ENCODE data around the gene GANAB. TPM values are rescaled to one million over a fixed set of nuclear protein-coding genes. Genes with fewer than 3 reads are reported as not detected.

GANAB gene
- total RNA-seq, 1 experiment from 2014 or later, result 364 TPM

- no TSS peak for BruUV-seq (replicated peaks)
- CTCF ChIA-PET, result interaction anchor here (0.7 to 1.4 kb wide), 9 partner anchors 10 to 273 kb away, joined by 3 to 7 read pairs (median 3); no protein-coding TSS in a partner anchor
- Mint-ChIP-seq H3K27me3 (ENCODE audit: insufficient read depth, unreplicated experiment) (no peaks in the 10 kb centered on the region), H3K4me1 (ENCODE audit: insufficient read depth, unreplicated experiment) (peaks cover 5% of the 10 kb centered on the region), H3K36me3 (ENCODE audit: insufficient read depth, unreplicated experiment) (peaks cover 74% of the 10 kb centered on the region), H3K27ac (ENCODE audit: low read depth, unreplicated experiment) (peak overlapping the region; percentile 91), H3K4me3 (ENCODE audit: unreplicated experiment) (peak overlapping the region; percentile 98), H3K9me3 (ENCODE audit: unreplicated experiment) (no peaks in the 10 kb centered on the region)
- intact Hi-C loops (cut with micrococcal nuclease), result loop anchor here (1.0 kb wide), 1 partner anchor 12 kb away; the partner anchor contains the start of gene INTS5
- TF ChIP-seq CTCF (IDR thresholded peaks at IDR 0.05; ENCODE audit: unreplicated experiment), result no peak
- POLR2A ChIA-PET, result interaction anchor here (0.7 to 10.6 kb wide), 54 partner anchors 8 to 1749 kb away, joined by 3 to 222 read pairs (median 6); partner anchors contain the start of genes AHNAK, B3GAT3, EEF1G and EML3
- DNase-seq (ENCODE audit: unreplicated experiment), result peak; percentile 41
Measured at GRCh38 chr11:62665599-62666258, 19.3 kb upstream of the GANAB start.

DNA sequence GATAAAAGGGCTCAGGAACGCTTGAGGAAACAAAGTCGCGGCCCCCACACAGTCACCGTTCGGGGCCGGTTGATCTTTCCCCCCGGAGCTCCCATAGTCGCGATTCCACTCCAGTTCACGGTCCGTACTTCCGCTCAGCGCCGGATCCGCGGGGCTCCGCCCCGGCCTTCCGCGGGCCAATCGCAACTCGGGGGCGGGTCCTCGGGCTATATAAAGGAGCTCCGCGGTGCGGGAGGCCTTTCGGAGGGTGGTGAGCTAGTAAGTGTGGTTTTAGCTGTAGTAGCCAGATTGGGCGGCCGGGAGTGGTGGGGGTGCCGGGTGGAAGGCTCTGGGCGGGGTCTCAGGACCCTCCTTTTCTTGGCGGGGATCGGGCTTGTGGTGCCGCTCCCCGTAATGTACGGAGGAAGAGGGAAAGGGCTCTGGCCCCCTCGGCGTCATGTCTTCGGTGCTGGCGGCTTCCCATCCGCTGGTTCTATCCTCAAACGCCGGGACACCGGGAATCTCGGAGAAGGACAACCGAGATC lies 18.7 kb upstream of the GANAB start, which contains the start of the genes C11orf98 and CSKMT:
Gene C11orf98 (minus strand): TSS at position 136 of the 524 bp plus-strand sequence. CDS start 41 bp downstream, at position 95.
Gene CSKMT (plus strand): TSS at position 238 of the 524 bp plus-strand sequence. CDS start 568 bp downstream, outside the sequence.
- TSS peak; percentile 87 for BruUV-seq (replicated peaks)
- peak; percentile 92 for DNase-seq (ENCODE audit: unreplicated experiment)
- no peak for TF ChIP-seq CTCF (IDR thresholded peaks at IDR 0.05; ENCODE audit: unreplicated experiment)
- peaks cover 5% of the 10 kb centered on the region for H3K4me1 Mint-ChIP-seq (ENCODE audit: insufficient read depth, unreplicated experiment)
- H3K9me3 Mint-ChIP-seq (ENCODE audit: unreplicated experiment), result no peaks in the 10 kb centered on the region
- intact Hi-C loops (cut with micrococcal nuclease), result loop anchor here (1.0 kb wide), 1 partner anchor 12 kb away; the partner anchor contains the start of gene INTS5
- H3K27me3 Mint-ChIP-seq (ENCODE audit: insufficient read depth, unreplicated experiment), result no peaks in the 10 kb centered on the region
- H3K4me3 Mint-ChIP-seq (ENCODE audit: unreplicated experiment), result peak within 1 kb of the TSS; percentile 98
- CTCF ChIA-PET, result interaction anchor here (0.6 to 1.4 kb wide), 12 partner anchors 10 to 272 kb away, joined by 3 to 7 read pairs (median 3); no protein-coding TSS in a partner anchor
- POLR2A ChIA-PET, result interaction anchor here (0.8 to 10.6 kb wide), 55 partner anchors 9 to 1273 kb away, joined by 3 to 222 read pairs (median 6); partner anchors contain the start of genes AHNAK, B3GAT3, EEF1G and EML3
- peak within 1 kb of the TSS; percentile 91 for H3K27ac Mint-ChIP-seq (ENCODE audit: low read depth, unreplicated experiment)
- H3K36me3 Mint-ChIP-seq (ENCODE audit: insufficient read depth, unreplicated experiment), result peaks cover 76% of the 10 kb centered on the region

DNA sequence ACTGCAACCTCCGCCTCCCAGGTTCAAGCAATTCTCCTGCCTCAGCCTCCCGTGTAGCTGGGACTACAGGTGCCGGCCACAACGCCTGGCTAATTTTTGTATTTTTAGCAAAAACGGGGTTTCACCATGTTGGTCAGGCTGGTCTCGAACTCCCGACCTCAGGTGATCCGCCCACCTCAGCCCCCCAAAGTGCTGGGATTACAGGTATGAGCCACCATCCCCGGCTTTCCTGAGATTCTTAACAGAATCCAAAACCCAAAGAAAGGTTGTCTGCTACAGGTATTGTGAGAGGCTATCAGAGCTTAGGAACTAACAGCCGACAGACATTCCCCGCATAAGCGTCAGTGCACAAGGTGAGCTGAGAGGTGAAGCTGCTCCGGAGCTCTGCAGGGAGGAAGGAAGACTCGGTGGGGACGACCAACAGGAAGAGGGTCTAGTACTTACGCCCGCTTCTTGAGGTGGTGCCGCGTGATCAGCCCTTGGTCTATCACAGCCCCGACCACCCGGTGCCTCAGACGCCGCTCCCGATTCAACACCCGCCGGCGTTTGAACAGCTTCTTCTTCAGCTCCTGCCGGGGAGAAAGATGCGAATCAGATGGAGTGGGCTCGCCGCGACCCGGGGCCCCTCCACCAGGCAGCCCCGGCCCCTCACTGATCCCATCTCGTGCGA lies 18.1 kb upstream of the GANAB start:
- peak overlapping the region; percentile 91 for H3K27ac Mint-ChIP-seq (ENCODE audit: low read depth, unreplicated experiment)
- BruUV-seq (replicated peaks), result TSS peak; percentile 57
- intact Hi-C loops (cut with micrococcal nuclease), result loop anchor here (1.0 kb wide), 1 partner anchor 11 kb away; the partner anchor contains the start of gene INTS5
- no peak for TF ChIP-seq CTCF (IDR thresholded peaks at IDR 0.05; ENCODE audit: unreplicated experiment)
- DNase-seq (ENCODE audit: unreplicated experiment), result peak; percentile 65
- peaks cover 78% of the 10 kb centered on the region for H3K36me3 Mint-ChIP-seq (ENCODE audit: insufficient read depth, unreplicated experiment)
- POLR2A ChIA-PET, result interaction anchor here (0.5 to 10.6 kb wide), 54 partner anchors 9 to 1272 kb away, joined by 3 to 222 read pairs (median 6); partner anchors contain the start of genes AHNAK, B3GAT3, EEF1G and EML3
- H3K4me1 Mint-ChIP-seq (ENCODE audit: insufficient read depth, unreplicated experiment), result peaks cover 3% of the 10 kb centered on the region
- no peaks in the 10 kb centered on the region for H3K9me3 Mint-ChIP-seq (ENCODE audit: unreplicated experiment)
- H3K4me3 Mint-ChIP-seq (ENCODE audit: unreplicated experiment), result peak overlapping the region; percentile 98
- H3K27me3 Mint-ChIP-seq (ENCODE audit: insufficient read depth, unreplicated experiment), result no peaks in the 10 kb centered on the region
- CTCF ChIA-PET, result interaction anchor here (0.6 to 1.4 kb wide), 11 partner anchors 9 to 270 kb away, joined by 3 to 7 read pairs (median 3); no protein-coding TSS in a partner anchor
